Ishikawa (cell line): Measurements from ENCODE around the gene DAP3.

Source experiments
- CEBPB ChIP-seq: IDR thresholded peaks from 2 replicates; pipeline ENCODE4 v1.6.1; 2012
- CREB1 ChIP-seq: IDR thresholded peaks from 2 replicates; pipeline ENCODE4 v1.6.1; 2012; ENCODE audit warnings: low read depth
- EGR1 ChIP-seq: IDR thresholded peaks from 2 replicates; pipeline ENCODE4 v1.6.1; 2012
- EP300 ChIP-seq: IDR thresholded peaks from 2 replicates; pipeline ENCODE4 v1.6.1; 2012; ENCODE audit warnings: borderline replicate concordance
- FOXM1 ChIP-seq: IDR thresholded peaks from 2 replicates; pipeline ENCODE4 v1.6.1; 2012; ENCODE audit warnings: low read depth, borderline replicate concordance
- NFIC ChIP-seq: IDR thresholded peaks from 2 replicates; pipeline ENCODE4 v1.6.1; 2012
- RAD21 ChIP-seq: IDR thresholded peaks from 2 replicates; pipeline ENCODE4 v1.6.1; 2012; ENCODE audit warnings: low read depth
- TAF1 ChIP-seq: IDR thresholded peaks from 2 replicates; pipeline ENCODE4 v1.6.1; 2012; ENCODE audit warnings: low read depth, mild to moderate bottlenecking
- TCF12 ChIP-seq: IDR thresholded peaks from 2 replicates; pipeline ENCODE4 v1.6.1; 2012; ENCODE audit warnings: low read depth
- TEAD4 ChIP-seq: IDR thresholded peaks from 2 replicates; pipeline ENCODE4 v1.6.1; 2012
- YY1 ChIP-seq: IDR thresholded peaks from 2 replicates; pipeline ENCODE4 v1.6.1; 2012; ENCODE audit warnings: low read depth
- ZBTB7A ChIP-seq: IDR thresholded peaks from 2 replicates; pipeline ENCODE4 v1.6.1; 2012; ENCODE audit warnings: low read depth
- TF ChIP-seq, protein P1 (sequence below): IDR thresholded peaks from 2 replicates; pipeline ENCODE4 v1.6.1; 2012
- TF ChIP-seq, protein P2 (sequence below): IDR thresholded peaks from 2 replicates; pipeline ENCODE4 v1.6.1; 2012; ENCODE audit warnings: low read depth, mild to moderate bottlenecking
- TF ChIP-seq, protein P3 (sequence below): IDR thresholded peaks from 2 replicates; pipeline ENCODE4 v1.6.1; 2012

DAP3 gene

DNA sequence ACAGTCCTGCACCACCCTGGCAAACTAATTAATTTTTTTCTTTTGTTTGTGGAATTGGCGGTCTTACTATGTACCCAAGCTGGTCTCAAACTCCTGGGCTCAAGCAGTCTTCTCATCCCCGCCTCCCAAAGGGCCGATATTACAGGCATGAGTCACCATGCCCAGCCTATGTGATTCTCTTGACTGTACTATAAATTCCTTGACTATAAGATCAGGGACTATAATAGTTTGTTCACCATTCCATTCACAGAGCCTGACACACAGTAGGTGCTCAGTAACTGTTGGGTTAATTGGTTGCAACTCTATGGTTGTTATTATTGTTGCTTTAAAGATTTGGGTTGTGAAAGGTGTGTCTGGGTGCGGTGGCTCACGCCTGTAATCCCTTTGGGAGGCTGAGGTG is 17.2 kb downstream of the DAP3 start:
- no peak for TF ChIP-seq FOXM1
- no peak for TF ChIP-seq RAD21
- TF ChIP-seq CEBPB = no peak
- TF ChIP-seq, protein P1, sequence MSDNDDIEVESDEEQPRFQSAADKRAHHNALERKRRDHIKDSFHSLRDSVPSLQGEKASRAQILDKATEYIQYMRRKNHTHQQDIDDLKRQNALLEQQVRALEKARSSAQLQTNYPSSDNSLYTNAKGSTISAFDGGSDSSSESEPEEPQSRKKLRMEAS = no peak
- TF ChIP-seq TCF12 = no peak
- TF ChIP-seq ZBTB7A = no peak
- TF ChIP-seq, protein P2, sequence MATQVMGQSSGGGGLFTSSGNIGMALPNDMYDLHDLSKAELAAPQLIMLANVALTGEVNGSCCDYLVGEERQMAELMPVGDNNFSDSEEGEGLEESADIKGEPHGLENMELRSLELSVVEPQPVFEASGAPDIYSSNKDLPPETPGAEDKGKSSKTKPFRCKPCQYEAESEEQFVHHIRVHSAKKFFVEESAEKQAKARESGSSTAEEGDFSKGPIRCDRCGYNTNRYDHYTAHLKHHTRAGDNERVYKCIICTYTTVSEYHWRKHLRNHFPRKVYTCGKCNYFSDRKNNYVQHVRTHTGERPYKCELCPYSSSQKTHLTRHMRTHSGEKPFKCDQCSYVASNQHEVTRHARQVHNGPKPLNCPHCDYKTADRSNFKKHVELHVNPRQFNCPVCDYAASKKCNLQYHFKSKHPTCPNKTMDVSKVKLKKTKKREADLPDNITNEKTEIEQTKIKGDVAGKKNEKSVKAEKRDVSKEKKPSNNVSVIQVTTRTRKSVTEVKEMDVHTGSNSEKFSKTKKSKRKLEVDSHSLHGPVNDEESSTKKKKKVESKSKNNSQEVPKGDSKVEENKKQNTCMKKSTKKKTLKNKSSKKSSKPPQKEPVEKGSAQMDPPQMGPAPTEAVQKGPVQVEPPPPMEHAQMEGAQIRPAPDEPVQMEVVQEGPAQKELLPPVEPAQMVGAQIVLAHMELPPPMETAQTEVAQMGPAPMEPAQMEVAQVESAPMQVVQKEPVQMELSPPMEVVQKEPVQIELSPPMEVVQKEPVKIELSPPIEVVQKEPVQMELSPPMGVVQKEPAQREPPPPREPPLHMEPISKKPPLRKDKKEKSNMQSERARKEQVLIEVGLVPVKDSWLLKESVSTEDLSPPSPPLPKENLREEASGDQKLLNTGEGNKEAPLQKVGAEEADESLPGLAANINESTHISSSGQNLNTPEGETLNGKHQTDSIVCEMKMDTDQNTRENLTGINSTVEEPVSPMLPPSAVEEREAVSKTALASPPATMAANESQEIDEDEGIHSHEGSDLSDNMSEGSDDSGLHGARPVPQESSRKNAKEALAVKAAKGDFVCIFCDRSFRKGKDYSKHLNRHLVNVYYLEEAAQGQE = no peak
- no peak for TF ChIP-seq EGR1
- no peak for TF ChIP-seq TAF1
- TF ChIP-seq YY1 = no peak
- TF ChIP-seq CREB1 = no peak
- TF ChIP-seq, protein P3, sequence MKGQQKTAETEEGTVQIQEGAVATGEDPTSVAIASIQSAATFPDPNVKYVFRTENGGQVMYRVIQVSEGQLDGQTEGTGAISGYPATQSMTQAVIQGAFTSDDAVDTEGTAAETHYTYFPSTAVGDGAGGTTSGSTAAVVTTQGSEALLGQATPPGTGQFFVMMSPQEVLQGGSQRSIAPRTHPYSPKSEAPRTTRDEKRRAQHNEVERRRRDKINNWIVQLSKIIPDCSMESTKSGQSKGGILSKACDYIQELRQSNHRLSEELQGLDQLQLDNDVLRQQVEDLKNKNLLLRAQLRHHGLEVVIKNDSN = no peak
- no peak for TF ChIP-seq TEAD4
- TF ChIP-seq NFIC = no peak
- no peak for TF ChIP-seq EP300

DNA sequence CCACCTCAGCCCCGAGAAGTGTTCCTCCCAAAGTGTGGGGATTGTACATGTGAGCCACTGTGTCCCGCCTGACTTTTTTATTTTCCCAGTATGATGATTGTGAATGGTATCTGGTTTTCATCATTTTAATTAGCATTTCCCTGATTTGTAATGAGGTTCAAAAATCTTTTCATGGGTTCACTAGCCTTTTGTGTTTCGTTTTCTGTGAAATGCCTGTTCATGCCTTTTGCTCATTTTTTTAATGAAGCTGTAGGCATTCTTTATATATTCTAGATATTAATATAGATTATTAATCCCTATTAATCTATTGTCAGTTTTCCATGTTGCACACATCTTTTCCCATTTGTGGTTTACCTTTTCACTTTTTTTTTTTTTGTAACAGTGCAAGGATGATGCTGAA is 20.5 kb downstream of the DAP3 start:
- no peak for TF ChIP-seq CEBPB
- TF ChIP-seq, protein P2 = no peak
- TF ChIP-seq, protein P1 = no peak
- no peak for TF ChIP-seq TCF12
- TF ChIP-seq TAF1 = no peak
- TF ChIP-seq EGR1 = no peak

DNA sequence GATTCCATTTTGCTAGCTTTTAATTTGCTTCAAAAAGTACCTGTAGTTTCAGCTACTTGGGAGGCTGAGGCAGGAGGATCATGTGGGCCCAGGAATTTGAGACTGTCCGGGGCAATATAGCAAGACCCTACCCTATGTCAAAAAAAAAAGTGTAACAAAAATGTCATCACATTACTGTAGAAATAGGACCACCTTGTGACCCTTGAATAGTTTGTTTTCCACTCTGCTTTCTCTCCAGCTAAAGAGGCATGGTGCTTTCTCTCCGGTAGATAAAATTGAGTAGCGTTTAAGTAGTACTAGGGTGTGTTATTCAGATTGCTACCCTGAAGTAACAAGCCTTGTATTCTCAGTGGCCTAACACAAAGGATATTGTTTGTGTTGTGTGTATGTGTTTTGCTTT is 23.7 kb downstream of the DAP3 start:
- TF ChIP-seq RAD21 = peak; percentile 37; the same call in 1 of the 2 replicates

DNA sequence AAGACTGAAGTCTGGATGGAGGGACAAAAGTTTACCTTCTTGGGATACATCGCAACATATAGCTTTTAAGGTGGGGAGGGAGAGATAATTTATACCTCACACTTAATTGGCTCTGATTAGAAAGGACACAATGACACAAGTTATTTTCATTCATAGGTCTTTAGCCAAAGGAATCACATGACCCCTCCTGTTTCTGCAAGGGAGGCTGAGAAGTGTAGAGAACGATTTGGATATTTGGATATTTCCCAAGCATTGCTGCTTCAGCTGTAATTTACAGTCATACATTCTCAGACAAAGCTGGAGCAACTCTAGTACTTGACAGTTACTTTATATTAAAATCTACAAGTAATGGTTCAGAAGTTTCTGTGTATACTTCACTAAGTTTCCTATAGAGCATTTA is 24.2 kb downstream of the DAP3 start:
- no peak for TF ChIP-seq RAD21
- TF ChIP-seq FOXM1 = no peak
- no peak for TF ChIP-seq EP300
- TF ChIP-seq NFIC = no peak
- TF ChIP-seq, protein P2 = no peak
- TF ChIP-seq CEBPB = no peak
- TF ChIP-seq EGR1 = no peak
- no peak for TF ChIP-seq TEAD4
- no peak for TF ChIP-seq CREB1
- no peak for TF ChIP-seq ZBTB7A
- TF ChIP-seq YY1 = no peak
- no peak for TF ChIP-seq TAF1
- TF ChIP-seq TCF12 = no peak
- TF ChIP-seq, protein P1 = no peak
- TF ChIP-seq, protein P3 = no peak

DNA sequence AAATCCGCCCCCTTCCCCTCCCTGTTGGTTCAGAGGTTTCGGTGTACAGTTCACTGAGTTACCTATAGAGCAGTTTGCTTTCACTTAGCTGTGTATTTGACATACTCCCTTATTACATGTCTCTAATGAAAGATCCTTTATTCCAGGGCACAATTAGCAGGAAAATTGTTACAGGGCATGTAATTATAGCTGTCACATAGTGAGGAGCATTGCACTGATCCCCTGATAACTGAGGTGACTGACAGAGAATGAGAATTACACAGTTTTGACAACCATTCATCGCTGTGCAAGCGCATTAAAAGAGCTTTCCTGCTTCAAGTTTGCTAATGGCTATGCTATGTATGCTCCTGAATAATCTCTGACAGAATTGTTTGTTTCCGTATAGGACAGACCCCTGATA is 26.9 kb downstream of the DAP3 start:
- TF ChIP-seq TEAD4 (no peak), YY1 (no peak), TCF12 (no peak), CEBPB (no peak), RAD21 (no peak), FOXM1 (no peak), EGR1 (no peak), NFIC (no peak), EP300 (no peak)
- TF ChIP-seq, protein P3 = no peak
- TF ChIP-seq, protein P1 = no peak
- TF ChIP-seq, protein P2 = no peak
